HTR-8/SVneo (cell line): ENCODE measurements around the gene YBX1.
"Not testable (repeated sequence)": the region's sequence is repeated elsewhere in the genome, so short reads cannot be mapped to it uniquely, and the experiment has no call there.

Experiments
- DNase-seq: peaks from one replicate; pipeline ENCODE4 v3.0.0; 2011; ENCODE audit warnings: low spot score, mixed read lengths; ENCODE audit not compliant: insufficient read length
- FAIRE-seq: peaks from 2 replicates; lab custom pipeline; 2011; peaks lifted over from hg19 to GRCh38; lab: Jason Lieb, UNC

The YBX1 gene

GRCh38 chr1:42746436-42747105 lies 64.4 kb downstream of the YBX1 start:
- FAIRE-seq (no peak), DNase-seq (no peak)

DNA sequence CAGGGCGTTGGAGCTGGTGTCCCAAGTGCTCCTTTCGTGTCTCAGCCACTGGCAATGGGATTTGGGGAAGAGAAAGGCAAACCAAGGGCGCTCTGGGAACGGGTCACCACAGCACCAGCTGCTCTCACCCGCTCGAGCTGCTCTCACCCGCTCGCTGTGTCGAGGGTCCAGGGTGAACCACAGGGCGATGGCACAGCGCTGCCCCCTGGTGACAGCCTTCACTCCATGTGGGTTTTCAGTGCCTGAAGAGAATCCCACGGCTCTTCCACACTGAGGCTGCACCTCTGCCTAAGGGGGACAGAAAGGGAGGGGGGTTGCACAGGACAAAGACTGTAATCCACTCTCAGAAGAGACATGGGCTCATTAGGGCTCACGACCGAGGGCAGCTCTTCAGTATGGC lies 64.9 kb downstream of the YBX1 start:
- FAIRE-seq (no peak), DNase-seq (no peak)

- DNase-seq, result no peak
- no peak for FAIRE-seq
Measured at GRCh38 chr1:42748021-42748420, 65.8 kb downstream of the YBX1 start.

- no peak for DNase-seq
- FAIRE-seq, result no peak
Measured at GRCh38 chr1:42748461-42749410, 66.5 kb downstream of the YBX1 start.

- no peak for FAIRE-seq
Measured at GRCh38 chr1:42750041-42750440, 67.8 kb downstream of the YBX1 start.

DNA sequence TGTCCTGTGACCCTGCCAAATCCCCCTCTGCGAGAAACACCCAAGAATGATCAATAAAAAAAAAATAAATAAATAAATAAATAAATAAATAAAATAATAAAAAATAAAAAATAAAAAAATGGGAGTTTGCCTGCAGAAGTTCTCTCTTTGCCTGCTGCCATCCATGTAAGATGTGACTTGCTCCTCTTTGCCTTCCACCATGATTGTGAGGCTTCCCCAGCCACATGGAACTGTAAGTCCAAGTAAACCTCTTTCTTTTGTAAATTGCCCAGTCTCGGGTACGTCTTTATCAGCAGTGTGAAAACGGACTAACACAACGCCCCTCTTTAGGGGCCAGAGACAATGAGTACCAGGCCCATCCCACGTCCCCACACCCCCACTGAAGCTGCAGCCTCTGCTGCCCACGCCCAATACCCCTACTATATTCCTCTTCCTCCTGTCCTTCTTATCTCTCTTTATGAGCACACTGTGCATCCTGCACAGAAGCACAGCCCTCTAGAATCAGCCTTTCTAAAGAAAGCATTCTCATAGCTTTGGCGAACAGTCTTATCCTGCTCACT lies 69.4 kb downstream of the YBX1 start:
- not testable (repeated sequence) for FAIRE-seq, DNase-seq

More at GRCh38 chr1:42750041-42750440, 67.8 kb downstream of the YBX1 start:
- no peak for DNase-seq

DNA sequence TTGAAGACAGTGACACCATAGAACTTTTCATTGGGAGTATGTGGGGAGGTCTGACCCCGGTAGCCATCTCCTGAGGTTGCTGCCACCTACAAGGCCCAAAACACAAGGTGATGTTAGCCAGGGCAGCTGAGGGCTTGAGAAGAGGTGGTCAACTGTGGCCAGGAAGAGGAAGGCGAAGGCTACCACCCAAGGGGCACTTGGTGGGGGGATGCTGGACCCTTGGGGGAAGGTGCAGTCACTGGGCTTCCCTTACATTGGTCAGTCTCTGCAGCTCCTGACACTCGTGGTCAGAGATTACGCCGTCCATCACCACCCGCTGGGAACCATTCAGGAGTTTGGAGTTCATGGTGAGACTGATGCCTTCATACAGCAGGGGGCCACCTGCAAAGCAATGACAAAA lies 70.1 kb downstream of the YBX1 start:
- DNase-seq, result no peak

DNA sequence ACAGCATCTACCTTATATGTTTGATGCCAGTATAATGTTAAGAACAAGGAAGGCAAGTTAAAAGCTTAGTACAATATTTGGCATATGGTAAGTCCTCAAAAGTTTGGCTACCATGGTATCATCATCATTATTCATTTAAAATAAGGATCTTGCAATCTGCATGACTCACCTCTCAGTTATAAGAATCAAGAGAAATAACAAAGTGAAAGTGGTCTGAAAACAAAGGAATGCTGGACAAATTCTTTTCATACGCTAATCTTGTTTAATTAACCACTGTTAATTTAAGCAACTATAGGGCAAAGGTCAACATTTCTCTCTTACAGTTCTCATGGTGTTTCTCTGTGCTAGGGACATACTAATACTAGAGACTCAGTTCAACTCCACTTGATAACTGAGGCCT lies 70.9 kb downstream of the YBX1 start:
- FAIRE-seq (no peak), DNase-seq (no peak)

More for the DNA sequence above, 70.1 kb downstream of the YBX1 start:
- no peak for FAIRE-seq
